Spleen (tissue), 7 donors: Measurements from ENCODE around the gene ACR.

ENCODE experiments used
- POLR2A ChIP-seq, 3 donors: fragments of 450-650 bp; IDR thresholded peaks; one replicate each; pipeline ENCODE4 v1.5.1; 2017; ENCODE audit warnings: antibody characterized with exemption in 3 of 3, mild to moderate bottlenecking in 1 of 3
- TF ChIP-seq, protein P1 (sequence below), 11 experiments: fragments of 200-600 bp in 7 of 11; fragments of 450-650 bp in 4 of 11; sonication (generic) in 4 of 11; IDR thresholded peaks in 8 of 11; conservative IDR thresholded peaks in 3 of 11; 1 replicate in 7 of 11; 2 replicates in 4 of 11; pipeline versions ENCODE4 v1.4.0 to v1.8.0; 2016 to 2021; ENCODE audit warnings: antibody characterized with exemption in 11 of 11, inconsistent platforms in 4 of 11, mild to moderate bottlenecking in 1 of 11
- donor health status: DM: no; HTN: no; CAD: no; lungs with moderate emphysema.
- donor health status: DM: no; HTN: no; CAD: no.
- donor health status: DM: no; HTN: no; CAD: no.

DNA sequence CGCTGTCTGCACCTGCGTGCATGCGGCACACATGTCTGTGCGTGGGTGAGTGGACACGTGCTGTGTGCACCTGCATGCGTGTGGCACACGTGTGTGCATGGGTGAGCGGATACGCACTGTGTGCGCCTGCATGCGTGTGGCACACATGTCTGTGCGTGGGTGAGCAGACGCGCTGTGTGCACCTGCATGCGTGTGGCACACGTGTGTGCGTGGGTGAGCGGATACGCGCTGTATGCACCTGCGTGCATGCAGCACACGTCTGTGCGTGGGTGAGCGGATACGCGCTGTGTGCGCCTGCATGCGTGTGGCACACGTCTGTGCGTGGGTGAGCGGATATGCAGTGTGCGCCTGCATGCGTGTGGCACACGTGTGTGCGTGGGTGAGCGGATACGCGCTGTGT, 27.1 kb upstream of the ACR start:
- TF ChIP-seq, protein P1, sequence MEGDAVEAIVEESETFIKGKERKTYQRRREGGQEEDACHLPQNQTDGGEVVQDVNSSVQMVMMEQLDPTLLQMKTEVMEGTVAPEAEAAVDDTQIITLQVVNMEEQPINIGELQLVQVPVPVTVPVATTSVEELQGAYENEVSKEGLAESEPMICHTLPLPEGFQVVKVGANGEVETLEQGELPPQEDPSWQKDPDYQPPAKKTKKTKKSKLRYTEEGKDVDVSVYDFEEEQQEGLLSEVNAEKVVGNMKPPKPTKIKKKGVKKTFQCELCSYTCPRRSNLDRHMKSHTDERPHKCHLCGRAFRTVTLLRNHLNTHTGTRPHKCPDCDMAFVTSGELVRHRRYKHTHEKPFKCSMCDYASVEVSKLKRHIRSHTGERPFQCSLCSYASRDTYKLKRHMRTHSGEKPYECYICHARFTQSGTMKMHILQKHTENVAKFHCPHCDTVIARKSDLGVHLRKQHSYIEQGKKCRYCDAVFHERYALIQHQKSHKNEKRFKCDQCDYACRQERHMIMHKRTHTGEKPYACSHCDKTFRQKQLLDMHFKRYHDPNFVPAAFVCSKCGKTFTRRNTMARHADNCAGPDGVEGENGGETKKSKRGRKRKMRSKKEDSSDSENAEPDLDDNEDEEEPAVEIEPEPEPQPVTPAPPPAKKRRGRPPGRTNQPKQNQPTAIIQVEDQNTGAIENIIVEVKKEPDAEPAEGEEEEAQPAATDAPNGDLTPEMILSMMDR (IDR thresholded peaks at IDR 0.05 in 8 of 11, conservative IDR thresholded peaks at IDR 0.05 in 3 of 11), result no peak
- no peak for TF ChIP-seq POLR2A (IDR thresholded peaks at IDR 0.05)
